NCI-H1694 treated with DMSO at 0.1 percent for 48 hours (cell line): ENCODE measurements around the gene LHPP.
"Not testable (repeated sequence)": the region's sequence is repeated elsewhere in the genome, so short reads cannot be mapped to it uniquely, and the experiment has no call there.

ENCODE experiments used
- DNase-seq: peaks from one replicate; lab custom pipeline; 2025; lab: John Stamatoyannopoulos, UW

Gene LHPP

GRCh38 chr10:124606822-124607221 lies 145.2 kb downstream of the LHPP start:
- DNase-seq = no peak

GRCh38 chr10:124607693-124608092 lies 146.1 kb downstream of the LHPP start:
- no peak for DNase-seq

GRCh38 chr10:124608093-124608721 lies 146.6 kb downstream of the LHPP start:
- DNase-seq = no peak

- no peak for DNase-seq
These were observed 148.1 kb downstream of the LHPP start for GRCh38 chr10:124609698-124610097.

GRCh38 chr10:124610186-124610585 lies 148.6 kb downstream of the LHPP start:
- not testable (repeated sequence) for DNase-seq

GRCh38 chr10:124610851-124611250 lies 149.2 kb downstream of the LHPP start:
- not testable (repeated sequence) for DNase-seq

- DNase-seq = no peak
These were observed 150.1 kb downstream of the LHPP start for GRCh38 chr10:124611738-124612137.

- no peak for DNase-seq
These were observed 151.2 kb downstream of the LHPP start for GRCh38 chr10:124612611-124613498.

- DNase-seq = no peak
These were observed 152.5 kb downstream of the LHPP start for GRCh38 chr10:124614003-124614659.

GRCh38 chr10:124615259-124615658 lies 153.6 kb downstream of the LHPP start:
- DNase-seq = no peak

- DNase-seq = no peak
These were observed 154.6 kb downstream of the LHPP start for GRCh38 chr10:124616040-124616835.

- DNase-seq = no peak
These were observed 155.2 kb downstream of the LHPP start for GRCh38 chr10:124616836-124617130.

- DNase-seq = no peak
These were observed 156.9 kb downstream of the LHPP start for GRCh38 chr10:124618470-124619073.

- no peak for DNase-seq
These were observed 157.6 kb downstream of the LHPP start for GRCh38 chr10:124619195-124619594.

- DNase-seq = no peak
These were observed 158.3 kb downstream of the LHPP start for GRCh38 chr10:124619802-124620490.

GRCh38 chr10:124621637-124622036 lies 160.0 kb downstream of the LHPP start:
- no peak for DNase-seq

GRCh38 chr10:124622158-124622557 lies 160.5 kb downstream of the LHPP start:
- DNase-seq = no peak

GRCh38 chr10:124622866-124623536 lies 161.4 kb downstream of the LHPP start:
- DNase-seq = no peak

GRCh38 chr10:124624006-124624405 lies 162.4 kb downstream of the LHPP start:
- DNase-seq = no peak

- DNase-seq = no peak
These were observed 162.8 kb downstream of the LHPP start for GRCh38 chr10:124624466-124624865.

GRCh38 chr10:124624895-124625294 lies 163.3 kb downstream of the LHPP start:
- DNase-seq = no peak
